Neural progenitor cell (in vitro differentiated cells): ENCODE measurements around the gene RGS3.

Experiments
- EZH2 ChIP-seq: fragments of 200-600 bp; sonication (generic); IDR thresholded peaks from 2 replicates; pipeline ENCODE4 v1.6.1; 2017; ENCODE audit warnings: antibody characterized with exemption, mild to moderate bottlenecking, moderate library complexity
- TF ChIP-seq, protein P1 (sequence below): fragments of 200-600 bp; sonication (generic); IDR thresholded peaks from 2 replicates; pipeline ENCODE4 v1.5.1; 2017; ENCODE audit warnings: antibody characterized with exemption, mild to moderate bottlenecking

GRCh38 chr9:113446323-113446740 lies 17.2 kb upstream of the RGS3 start:
- TF ChIP-seq, protein P1, sequence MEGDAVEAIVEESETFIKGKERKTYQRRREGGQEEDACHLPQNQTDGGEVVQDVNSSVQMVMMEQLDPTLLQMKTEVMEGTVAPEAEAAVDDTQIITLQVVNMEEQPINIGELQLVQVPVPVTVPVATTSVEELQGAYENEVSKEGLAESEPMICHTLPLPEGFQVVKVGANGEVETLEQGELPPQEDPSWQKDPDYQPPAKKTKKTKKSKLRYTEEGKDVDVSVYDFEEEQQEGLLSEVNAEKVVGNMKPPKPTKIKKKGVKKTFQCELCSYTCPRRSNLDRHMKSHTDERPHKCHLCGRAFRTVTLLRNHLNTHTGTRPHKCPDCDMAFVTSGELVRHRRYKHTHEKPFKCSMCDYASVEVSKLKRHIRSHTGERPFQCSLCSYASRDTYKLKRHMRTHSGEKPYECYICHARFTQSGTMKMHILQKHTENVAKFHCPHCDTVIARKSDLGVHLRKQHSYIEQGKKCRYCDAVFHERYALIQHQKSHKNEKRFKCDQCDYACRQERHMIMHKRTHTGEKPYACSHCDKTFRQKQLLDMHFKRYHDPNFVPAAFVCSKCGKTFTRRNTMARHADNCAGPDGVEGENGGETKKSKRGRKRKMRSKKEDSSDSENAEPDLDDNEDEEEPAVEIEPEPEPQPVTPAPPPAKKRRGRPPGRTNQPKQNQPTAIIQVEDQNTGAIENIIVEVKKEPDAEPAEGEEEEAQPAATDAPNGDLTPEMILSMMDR, result peak; percentile 76
- no peak for TF ChIP-seq EZH2
